Neutrophil (primary cell): Measurements from ENCODE around the gene SETD1A.

Source experiments
- H3K27ac ChIP-seq: fragments of 200-600 bp; sonication (generic); 2 replicates; pipeline ENCODE4 v1.5.1; 2016; ENCODE audit warnings: mild to moderate bottlenecking, moderate library complexity
- H3K27me3 ChIP-seq: fragments of 200-600 bp; sonication (generic); 2 replicates; pipeline ENCODE4 v1.6.0; 2016; ENCODE audit warnings: mild to moderate bottlenecking
- H3K36me3 ChIP-seq: fragments of 200-600 bp; sonication (generic); 2 replicates; pipeline ENCODE4 v1.5.1; 2017
- H3K4me1 ChIP-seq, 2 experiments: fragments of 200-600 bp in 1 of 2; sonication (generic) in 1 of 2; 1 replicate in 1 of 2; 2 replicates in 1 of 2; pipeline versions ENCODE4 v1.5.1 to v1.6.1; 2013 to 2016; ENCODE audit warnings: low read depth in 1 of 2, low read length in 1 of 2, mild to moderate bottlenecking in 1 of 2, moderate library complexity in 1 of 2; ENCODE audit not compliant: control insufficient read depth in 1 of 2, insufficient read depth in 1 of 2
- H3K4me3 ChIP-seq, 2 experiments: fragments of 200-600 bp in 1 of 2; sonication (generic) in 1 of 2; 1 replicate in 1 of 2; 2 replicates in 1 of 2; pipeline ENCODE4 v1.5.1; 2013 to 2016; ENCODE audit warnings: low read depth in 1 of 2, low read length in 1 of 2, mild to moderate bottlenecking in 1 of 2, moderate library complexity in 1 of 2
- H3K9me3 ChIP-seq: fragments of 200-600 bp; sonication (generic); 2 replicates; pipeline ENCODE4 v1.5.1; 2016
- TF ChIP-seq, protein P1 (sequence below): fragments of 200-600 bp; sonication (generic); IDR thresholded peaks from 2 replicates; pipeline ENCODE4 v1.5.1; 2016; ENCODE audit warnings: antibody characterized with exemption

SETD1A gene

DNA sequence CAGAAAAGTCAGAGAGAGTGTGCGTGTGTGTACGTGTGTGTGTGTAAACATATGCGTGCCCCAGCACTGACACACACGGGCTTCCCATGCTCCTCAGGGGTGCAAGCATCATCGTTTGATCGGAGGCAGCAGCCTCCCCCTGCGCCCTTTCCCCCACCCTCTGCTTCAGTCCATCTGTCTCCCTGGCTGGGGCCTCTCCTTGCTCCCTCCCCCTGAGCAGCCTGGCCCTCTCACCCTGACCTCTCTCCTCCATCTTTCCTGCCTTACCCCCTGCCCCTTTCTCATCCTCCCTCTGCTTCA, 48.5 kb downstream of the SETD1A start:
- no peaks in the 10 kb centered on the region for H3K4me1 ChIP-seq
- no peak overlapping the region for H3K4me3 ChIP-seq
- H3K36me3 ChIP-seq = no peaks in the 10 kb centered on the region
- no peaks in the 10 kb centered on the region for H3K9me3 ChIP-seq
- peaks cover 68% of the 10 kb centered on the region for H3K27me3 ChIP-seq
- H3K27ac ChIP-seq = no peak overlapping the region
- TF ChIP-seq, protein P1, sequence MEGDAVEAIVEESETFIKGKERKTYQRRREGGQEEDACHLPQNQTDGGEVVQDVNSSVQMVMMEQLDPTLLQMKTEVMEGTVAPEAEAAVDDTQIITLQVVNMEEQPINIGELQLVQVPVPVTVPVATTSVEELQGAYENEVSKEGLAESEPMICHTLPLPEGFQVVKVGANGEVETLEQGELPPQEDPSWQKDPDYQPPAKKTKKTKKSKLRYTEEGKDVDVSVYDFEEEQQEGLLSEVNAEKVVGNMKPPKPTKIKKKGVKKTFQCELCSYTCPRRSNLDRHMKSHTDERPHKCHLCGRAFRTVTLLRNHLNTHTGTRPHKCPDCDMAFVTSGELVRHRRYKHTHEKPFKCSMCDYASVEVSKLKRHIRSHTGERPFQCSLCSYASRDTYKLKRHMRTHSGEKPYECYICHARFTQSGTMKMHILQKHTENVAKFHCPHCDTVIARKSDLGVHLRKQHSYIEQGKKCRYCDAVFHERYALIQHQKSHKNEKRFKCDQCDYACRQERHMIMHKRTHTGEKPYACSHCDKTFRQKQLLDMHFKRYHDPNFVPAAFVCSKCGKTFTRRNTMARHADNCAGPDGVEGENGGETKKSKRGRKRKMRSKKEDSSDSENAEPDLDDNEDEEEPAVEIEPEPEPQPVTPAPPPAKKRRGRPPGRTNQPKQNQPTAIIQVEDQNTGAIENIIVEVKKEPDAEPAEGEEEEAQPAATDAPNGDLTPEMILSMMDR = no peak

DNA sequence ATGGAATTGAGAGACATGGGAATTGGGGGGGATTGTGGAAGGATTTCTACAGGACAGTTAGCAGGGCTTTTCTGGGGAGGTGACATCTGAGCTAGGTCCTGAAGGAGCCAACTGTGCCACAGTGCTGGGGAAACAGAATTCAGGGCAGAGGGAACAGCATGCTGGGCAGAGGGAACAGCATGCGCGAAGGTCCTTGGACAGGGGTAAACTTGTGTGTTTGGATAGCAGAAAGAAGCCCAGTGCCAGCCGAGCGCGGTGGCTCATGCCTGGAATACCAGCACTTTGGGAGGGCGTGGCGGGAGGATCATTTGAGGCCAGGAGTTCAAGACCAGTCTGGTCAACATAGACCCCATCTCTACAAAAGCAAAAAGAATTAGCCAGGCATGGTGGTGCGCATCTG, 49.0 kb downstream of the SETD1A start:
- Histone ChIP-seq H3K27me3 (peaks cover 73% of the 10 kb centered on the region), H3K27ac (no peak overlapping the region), H3K36me3 (no peaks in the 10 kb centered on the region), H3K4me1 (no peaks in the 10 kb centered on the region), H3K9me3 (no peaks in the 10 kb centered on the region), H3K4me3 (no peak overlapping the region)
- TF ChIP-seq, protein P1 = no peak

DNA sequence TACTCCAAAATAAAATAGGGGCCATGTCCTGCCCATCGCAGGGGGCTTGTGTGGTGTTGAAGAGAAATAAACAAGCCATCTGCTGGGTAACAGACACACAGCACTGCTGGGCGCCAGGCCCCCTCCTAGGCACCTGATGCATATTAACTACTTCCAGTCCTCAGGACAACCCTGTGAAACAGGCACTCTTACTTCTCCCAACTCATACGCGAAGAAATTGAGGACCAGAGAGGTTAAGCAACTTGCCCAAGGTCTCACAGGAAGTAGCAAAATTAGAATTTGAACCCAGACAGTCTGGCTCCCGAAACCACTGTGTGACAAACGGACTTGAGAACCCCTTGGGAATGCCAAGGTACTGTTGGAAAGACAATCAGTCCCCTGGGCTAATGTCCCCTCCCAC, 50.1 kb downstream of the SETD1A start:
- Histone ChIP-seq H3K36me3 (no peaks in the 10 kb centered on the region), H3K27me3 (peaks cover 75% of the 10 kb centered on the region), H3K27ac (no peak overlapping the region), H3K9me3 (no peaks in the 10 kb centered on the region), H3K4me3 (no peak overlapping the region), H3K4me1 (no peaks in the 10 kb centered on the region)
- TF ChIP-seq, protein P1 = no peak

DNA sequence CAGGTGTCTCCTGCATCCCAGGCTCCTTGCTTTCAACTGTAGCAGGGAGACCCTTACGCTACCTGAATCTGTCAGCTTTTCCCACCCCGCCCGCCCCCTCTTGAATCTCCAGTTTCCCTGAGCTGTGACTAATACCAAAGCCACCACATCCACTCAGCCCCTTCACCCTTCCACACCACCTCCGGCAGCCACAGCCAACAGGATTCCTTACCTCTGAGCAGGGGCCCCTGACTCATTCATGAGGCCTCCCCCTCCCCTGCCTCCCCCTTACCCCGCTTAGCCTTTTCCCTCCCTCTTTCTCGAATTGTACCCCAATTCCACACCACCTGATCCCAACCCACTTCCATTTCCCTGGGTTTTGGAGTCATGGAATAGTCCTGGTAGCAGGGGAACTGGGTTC, 50.6 kb downstream of the SETD1A start:
- H3K36me3 ChIP-seq = no peaks in the 10 kb centered on the region
- H3K27ac ChIP-seq = no peak overlapping the region
- H3K4me1 ChIP-seq = no peaks in the 10 kb centered on the region
- peaks cover 75% of the 10 kb centered on the region for H3K27me3 ChIP-seq
- H3K9me3 ChIP-seq = no peaks in the 10 kb centered on the region
- no peak overlapping the region for H3K4me3 ChIP-seq
- TF ChIP-seq, protein P1 = no peak

DNA sequence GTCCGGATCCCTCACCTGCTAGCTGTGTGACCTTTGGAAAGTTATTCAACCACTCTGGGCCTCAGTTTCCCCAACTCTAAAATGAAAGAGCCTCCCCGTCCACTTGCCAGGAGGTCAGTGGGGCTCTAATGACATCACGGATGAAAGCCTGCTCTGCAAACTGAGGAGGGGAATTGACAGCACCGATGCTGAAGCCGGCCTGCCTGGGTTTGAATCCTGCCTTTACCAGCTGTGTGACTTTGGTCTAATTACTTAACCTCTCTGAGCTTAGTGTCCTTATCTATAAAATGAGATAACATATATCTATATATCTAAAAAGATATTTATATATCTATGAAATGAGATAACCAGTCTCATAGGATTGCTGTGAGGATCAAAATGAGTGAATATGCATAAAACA, 51.0 kb downstream of the SETD1A start:
- H3K36me3 ChIP-seq = no peaks in the 10 kb centered on the region
- no peak overlapping the region for H3K27ac ChIP-seq
- H3K27me3 ChIP-seq = peaks cover 75% of the 10 kb centered on the region
- H3K4me1 ChIP-seq = no peaks in the 10 kb centered on the region
- H3K9me3 ChIP-seq = no peaks in the 10 kb centered on the region
- TF ChIP-seq, protein P1 = no peak
- no peak overlapping the region for H3K4me3 ChIP-seq

DNA sequence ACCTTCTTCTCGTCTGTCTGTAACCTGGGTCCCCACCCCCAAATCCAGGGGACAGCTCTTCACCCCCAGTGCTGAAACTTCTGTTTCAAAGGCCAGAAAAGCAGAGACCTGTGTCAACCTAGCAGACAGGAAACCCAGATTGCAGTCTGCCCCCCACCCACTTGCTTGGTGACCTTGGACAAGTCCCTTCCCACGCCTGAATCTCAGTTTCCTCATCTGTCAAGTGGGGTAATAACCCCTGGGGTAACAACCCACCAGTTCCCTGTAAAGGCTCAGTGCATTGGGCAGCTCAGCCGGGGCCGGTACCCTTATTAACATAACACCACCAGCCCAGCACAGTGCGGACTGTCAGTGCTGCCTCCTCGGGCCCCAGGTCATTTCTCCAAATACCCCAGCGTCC, 51.6 kb downstream of the SETD1A start:
- H3K4me3 ChIP-seq = no peak overlapping the region
- TF ChIP-seq, protein P1 = no peak

More for the DNA sequence above, 51.6 kb downstream of the SETD1A start:
- H3K9me3 ChIP-seq = no peaks in the 10 kb centered on the region
- no peaks in the 10 kb centered on the region for H3K4me1 ChIP-seq
- H3K27me3 ChIP-seq = peaks cover 75% of the 10 kb centered on the region
- no peak overlapping the region for H3K27ac ChIP-seq
- no peaks in the 10 kb centered on the region for H3K36me3 ChIP-seq
